Esophagus squamous epithelium (tissue), 4 donors: ENCODE data around the gene WFDC8.

Experiments
- CTCF ChIP-seq, 6 experiments: fragments of 450-650 bp in 4 of 6; fragments of 200-600 bp in 2 of 6; sonication (generic) in 2 of 6; IDR thresholded peaks; one replicate each; pipeline ENCODE4 v1.5.1; 2016 to 2019; ENCODE audit warnings: antibody characterized with exemption in 6 of 6, mild to moderate bottlenecking in 4 of 6, moderate library complexity in 4 of 6
- POLR2A ChIP-seq, 4 donors: fragments of 450-650 bp; IDR thresholded peaks; one replicate each; pipeline ENCODE4 v1.6.1; 2017; ENCODE audit warnings: antibody characterized with exemption in 4 of 4, mild to moderate bottlenecking in 4 of 4, moderate library complexity in 3 of 4

GRCh38 chr20:45509091-45509490, 70.0 kb downstream of the WFDC8 start:
- TF ChIP-seq POLR2A (IDR thresholded peaks at IDR 0.05) (no peak), CTCF (IDR thresholded peaks at IDR 0.05) (no peak)
